Neural progenitor cell (in vitro differentiated cells): ENCODE results near the gene PRXL2C. TPM values are rescaled to one million over a fixed set of nuclear protein-coding genes. Genes with fewer than 3 reads are reported as not detected.

Source experiments
- DNase-seq: peaks from one replicate; pipeline ENCODE4 v3.0.0-alpha.2; 2016; ENCODE audit warnings: low spot score
- H2AFZ ChIP-seq: fragments of 200-600 bp; sonication (generic); replicated peaks from 2 replicates; pipeline ENCODE4 v1.6.1; 2016; ENCODE audit warnings: antibody characterized with exemption
- H3F3A ChIP-seq: fragments of 200-600 bp; sonication (generic); 2 replicates; pipeline ENCODE4 v1.6.1; 2016; ENCODE audit warnings: antibody characterized with exemption, low read depth
- H3K27ac ChIP-seq: fragments of 200-600 bp; sonication (generic); 2 replicates; pipeline ENCODE4 v1.5.1; 2016; ENCODE audit warnings: mild to moderate bottlenecking
- H3K27me3 ChIP-seq: fragments of 200-600 bp; sonication (generic); 2 replicates; pipeline ENCODE4 v1.6.1; 2016; ENCODE audit warnings: mild to moderate bottlenecking, moderate library complexity
- H3K36me3 ChIP-seq: fragments of 200-600 bp; sonication (generic); 2 replicates; pipeline ENCODE4 v1.5.1; 2016
- H3K4me1 ChIP-seq: fragments of 200-600 bp; sonication (generic); 2 replicates; pipeline ENCODE4 v1.6.1; 2016; ENCODE audit warnings: mixed run types
- H3K4me2 ChIP-seq: fragments of 200-600 bp; sonication (generic); 2 replicates; pipeline ENCODE4 v1.6.1; 2016
- H3K4me3 ChIP-seq: fragments of 200-600 bp; sonication (generic); 2 replicates; pipeline ENCODE4 v1.5.1; 2016
- H3K79me2 ChIP-seq: fragments of 200-600 bp; sonication (generic); 2 replicates; pipeline ENCODE4 v1.6.1; 2016; ENCODE audit warnings: low read depth
- H3K9ac ChIP-seq: fragments of 200-600 bp; sonication (generic); 2 replicates; pipeline ENCODE4 v1.6.1; 2016
- H3K9me3 ChIP-seq: fragments of 200-600 bp; sonication (generic); 2 replicates; pipeline ENCODE4 v1.5.1; 2016; ENCODE audit warnings: low read depth
- H4K20me1 ChIP-seq: fragments of 200-600 bp; sonication (generic); 2 replicates; pipeline ENCODE4 v1.6.1; 2016; ENCODE audit warnings: low read depth
- H3K27ac Mint-ChIP-seq: 3 replicates; pipeline ENCODE4 v1.8.0; 2021; ENCODE audit warnings: mixed read lengths
- H3K27me3 Mint-ChIP-seq: 2 replicates; pipeline ENCODE4 v1.8.0; 2022; ENCODE audit warnings: low read depth, mild to moderate bottlenecking, inconsistent platforms, moderate library complexity, mixed read lengths; ENCODE audit not compliant: insufficient read depth
- H3K36me3 Mint-ChIP-seq: 3 replicates; pipeline ENCODE4 v1.8.0; 2021; ENCODE audit warnings: mixed read lengths
- H3K4me1 Mint-ChIP-seq: 3 replicates; pipeline ENCODE4 v1.8.0; 2021; ENCODE audit warnings: mixed read lengths
- H3K4me3 Mint-ChIP-seq: 3 replicates; pipeline ENCODE4 v1.8.0; 2021; ENCODE audit warnings: mild to moderate bottlenecking, moderate library complexity, mixed read lengths
- H3K9me3 Mint-ChIP-seq: 3 replicates; pipeline ENCODE4 v1.8.0; 2020; ENCODE audit warnings: mixed read lengths
- EZH2 ChIP-seq: fragments of 200-600 bp; sonication (generic); IDR thresholded peaks from 2 replicates; pipeline ENCODE4 v1.6.1; 2017; ENCODE audit warnings: antibody characterized with exemption, mild to moderate bottlenecking, moderate library complexity
- EZH2phosphoT487 ChIP-seq: fragments of 200-600 bp; sonication (generic); IDR thresholded peaks from 2 replicates; pipeline ENCODE4 v1.6.1; 2017; ENCODE audit warnings: antibody characterized with exemption
- total RNA-seq: library from RNA; depleted of rRNA; stranded (reverse); fragments of >200 nt; gene quantifications from 2 replicates; pipeline ENCODE4 v1.2.3, GENCODE V29; 2015; ENCODE audit warnings: low replicate concordance
- TF ChIP-seq, protein P1 (sequence below): fragments of 200-600 bp; sonication (generic); IDR thresholded peaks from 2 replicates; pipeline ENCODE4 v1.5.1; 2017; ENCODE audit warnings: antibody characterized with exemption, mild to moderate bottlenecking

Gene PRXL2C
- total RNA-seq, 1 donor from 2014 or later, result 5.1 TPM

GRCh38 chr9:96621618-96622017, 33.5 kb downstream of the PRXL2C start:
- H3K79me2 ChIP-seq, result peaks cover 23% of the 10 kb centered on the region
- H3K4me2 ChIP-seq, result peak overlapping the region; percentile 79
- peaks cover 34% of the 10 kb centered on the region for H3K4me1 Mint-ChIP-seq
- no peaks in the 10 kb centered on the region for H3K9me3 ChIP-seq
- no peak overlapping the region for H3K9ac ChIP-seq
- H3F3A ChIP-seq, result peaks cover 20% of the 10 kb centered on the region
- no peak overlapping the region for H3K4me3 ChIP-seq
- H3K27me3 Mint-ChIP-seq, result peaks cover 5% of the 10 kb centered on the region
- no peaks in the 10 kb centered on the region for H3K9me3 Mint-ChIP-seq
- peaks cover 24% of the 10 kb centered on the region for H3K4me1 ChIP-seq
- H3K27ac Mint-ChIP-seq, result peak overlapping the region; percentile 31
- no peak for TF ChIP-seq EZH2phosphoT487
- TF ChIP-seq EZH2, result no peak
- TF ChIP-seq, protein P1, sequence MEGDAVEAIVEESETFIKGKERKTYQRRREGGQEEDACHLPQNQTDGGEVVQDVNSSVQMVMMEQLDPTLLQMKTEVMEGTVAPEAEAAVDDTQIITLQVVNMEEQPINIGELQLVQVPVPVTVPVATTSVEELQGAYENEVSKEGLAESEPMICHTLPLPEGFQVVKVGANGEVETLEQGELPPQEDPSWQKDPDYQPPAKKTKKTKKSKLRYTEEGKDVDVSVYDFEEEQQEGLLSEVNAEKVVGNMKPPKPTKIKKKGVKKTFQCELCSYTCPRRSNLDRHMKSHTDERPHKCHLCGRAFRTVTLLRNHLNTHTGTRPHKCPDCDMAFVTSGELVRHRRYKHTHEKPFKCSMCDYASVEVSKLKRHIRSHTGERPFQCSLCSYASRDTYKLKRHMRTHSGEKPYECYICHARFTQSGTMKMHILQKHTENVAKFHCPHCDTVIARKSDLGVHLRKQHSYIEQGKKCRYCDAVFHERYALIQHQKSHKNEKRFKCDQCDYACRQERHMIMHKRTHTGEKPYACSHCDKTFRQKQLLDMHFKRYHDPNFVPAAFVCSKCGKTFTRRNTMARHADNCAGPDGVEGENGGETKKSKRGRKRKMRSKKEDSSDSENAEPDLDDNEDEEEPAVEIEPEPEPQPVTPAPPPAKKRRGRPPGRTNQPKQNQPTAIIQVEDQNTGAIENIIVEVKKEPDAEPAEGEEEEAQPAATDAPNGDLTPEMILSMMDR, result no peak
- no peak overlapping the region for H3K4me3 Mint-ChIP-seq
- H4K20me1 ChIP-seq, result peaks cover 23% of the 10 kb centered on the region
- H2AFZ ChIP-seq, result no peak overlapping the region
- H3K27me3 ChIP-seq, result peaks cover 28% of the 10 kb centered on the region
- H3K36me3 Mint-ChIP-seq, result no peaks in the 10 kb centered on the region
- DNase-seq, result no peak
- H3K27ac ChIP-seq, result no peak overlapping the region
- no peaks in the 10 kb centered on the region for H3K36me3 ChIP-seq

- H3K79me2 ChIP-seq, result peaks cover 28% of the 10 kb centered on the region
- DNase-seq, result peak; percentile 70
- H3K27me3 Mint-ChIP-seq, result peaks cover 2% of the 10 kb centered on the region
- no peaks in the 10 kb centered on the region for H3K9me3 ChIP-seq
- H3F3A ChIP-seq, result peaks cover 20% of the 10 kb centered on the region
- peak overlapping the region; percentile 48 for H3K27ac Mint-ChIP-seq
- no peak overlapping the region for H3K27ac ChIP-seq
- H3K4me3 ChIP-seq, result peak overlapping the region; percentile 69
- peak overlapping the region; percentile 90 for H3K4me3 Mint-ChIP-seq
- peaks cover 30% of the 10 kb centered on the region for H4K20me1 ChIP-seq
- no peak overlapping the region for H3K9ac ChIP-seq
- H3K4me1 ChIP-seq, result peaks cover 24% of the 10 kb centered on the region
- peaks cover 34% of the 10 kb centered on the region for H3K4me1 Mint-ChIP-seq
- H2AFZ ChIP-seq, result peak overlapping the region; percentile 93
- no peaks in the 10 kb centered on the region for H3K36me3 Mint-ChIP-seq
- H3K9me3 Mint-ChIP-seq, result no peaks in the 10 kb centered on the region
- no peaks in the 10 kb centered on the region for H3K36me3 ChIP-seq
- H3K4me2 ChIP-seq, result peak overlapping the region; percentile 79
- peaks cover 28% of the 10 kb centered on the region for H3K27me3 ChIP-seq
- TF ChIP-seq, protein P1, result peak; percentile 33
- no peak for TF ChIP-seq EZH2phosphoT487
These were observed 34.3 kb downstream of the PRXL2C start for GRCh38 chr9:96620832-96621269.

GRCh38 chr9:96620181-96620514, 35.0 kb downstream of the PRXL2C start:
- H3K36me3 Mint-ChIP-seq, result no peaks in the 10 kb centered on the region
- peaks cover 34% of the 10 kb centered on the region for H3K4me1 Mint-ChIP-seq
- Histone ChIP-seq H3K9me3 (no peaks in the 10 kb centered on the region), H3K4me1 (peaks cover 24% of the 10 kb centered on the region), H3K36me3 (no peaks in the 10 kb centered on the region), H3K4me2 (peak overlapping the region; percentile 79), H3K79me2 (peaks cover 28% of the 10 kb centered on the region), H3K9ac (no peak overlapping the region), H2AFZ (peak overlapping the region; percentile 93), H3F3A (peaks cover 20% of the 10 kb centered on the region), H3K27ac (no peak overlapping the region), H3K4me3 (peak overlapping the region; percentile 69), H3K27me3 (peaks cover 28% of the 10 kb centered on the region), H4K20me1 (peaks cover 36% of the 10 kb centered on the region)
- peak overlapping the region; percentile 78 for H3K27ac Mint-ChIP-seq
- H3K9me3 Mint-ChIP-seq, result no peaks in the 10 kb centered on the region
- peaks cover 2% of the 10 kb centered on the region for H3K27me3 Mint-ChIP-seq
- TF ChIP-seq, protein P1, result no peak
- TF ChIP-seq EZH2, result no peak
- no peak for TF ChIP-seq EZH2phosphoT487
- peak overlapping the region; percentile 90 for H3K4me3 Mint-ChIP-seq
- DNase-seq, result peak; percentile 6
